ENCODE results near the gene YDJC. TPM values are rescaled to one million over a fixed set of nuclear protein-coding genes. Genes with fewer than 3 reads are reported as not detected.
"Not testable (repeated sequence)": the region's sequence is repeated elsewhere in the genome, so short reads cannot be mapped to it uniquely, and the experiment has no call there.

Gene YDJC
- polyA plus RNA-seq, 4 donors = 34.5 to 46.7 (median 42.2) TPM

GRCh38 chr22:21646608-21647590, 17.1 kb upstream of the YDJC start:
- DNase-seq = peak; percentile 84 to 85
- 46 to 52% (median 49%) methylated on average over 14 of the region's 14 CpGs for WGBS, 3 donors
- FAIRE-seq = no peak
- Histone ChIP-seq H3K4me3 (ENCODE audit: low read depth in 1 of 3, low read length in 3 of 3) (no peak overlapping the region), H3K27ac (ENCODE audit: low read depth in 1 of 3, low read length in 2 of 3) (no peak overlapping the region), H3K36me3 (ENCODE audit: control insufficient read depth in 3 of 3, insufficient read depth in 2 of 3, low read depth in 1 of 3, low read length in 3 of 3) (peaks cover 0 to 60% (median 0%) of the 10 kb centered on the region in 3 donors), H3K27me3 (ENCODE audit: control insufficient read depth in 3 of 3, insufficient read depth in 3 of 3, low read length in 3 of 3) (no peaks in the 10 kb centered on the region), H3K4me1 (ENCODE audit: control insufficient read depth in 3 of 3, insufficient read depth in 2 of 3, low read depth in 1 of 3, low read length in 2 of 3) (peaks cover 0 to 17% (median 0%) of the 10 kb centered on the region in 3 donors), H3K9me3 (ENCODE audit: control insufficient read depth in 2 of 2, insufficient read depth in 1 of 2, low read depth in 1 of 2, low read length in 1 of 2) (no peaks in the 10 kb centered on the region)

GRCh38 chr22:21645513-21645912, 15.7 kb upstream of the YDJC start:
- WGBS, 3 donors = 87 to 92% (median 90%) methylated on average over 6 of the region's 6 CpGs
- H3K4me1 ChIP-seq (ENCODE audit: control insufficient read depth in 3 of 3, insufficient read depth in 2 of 3, low read depth in 1 of 3, low read length in 2 of 3) = peaks cover 0 to 15% (median 6%) of the 10 kb centered on the region in 3 donors
- not testable (repeated sequence) for DNase-seq; FAIRE-seq; H3K4me3 ChIP-seq (ENCODE audit: low read depth in 1 of 3, low read length in 3 of 3); H3K27me3 ChIP-seq (ENCODE audit: control insufficient read depth in 3 of 3, insufficient read depth in 3 of 3, low read length in 3 of 3); H3K9me3 ChIP-seq (ENCODE audit: control insufficient read depth in 2 of 2, insufficient read depth in 1 of 2, low read depth in 1 of 2, low read length in 1 of 2); H3K27ac ChIP-seq (ENCODE audit: low read depth in 1 of 3, low read length in 2 of 3)
- H3K36me3 ChIP-seq (ENCODE audit: control insufficient read depth in 3 of 3, insufficient read depth in 2 of 3, low read depth in 1 of 3, low read length in 3 of 3) = peaks cover 0 to 56% (median 0%) of the 10 kb centered on the region in 3 donors

GRCh38 chr22:21643533-21644357, 13.9 kb upstream of the YDJC start:
- FAIRE-seq = no peak
- Histone ChIP-seq H3K27ac (ENCODE audit: low read depth in 1 of 3, low read length in 2 of 3) (no peak overlapping the region), H3K4me1 (ENCODE audit: control insufficient read depth in 3 of 3, insufficient read depth in 2 of 3, low read depth in 1 of 3, low read length in 2 of 3) (peaks cover 0 to 15% (median 6%) of the 10 kb centered on the region in 3 donors), H3K27me3 (ENCODE audit: control insufficient read depth in 3 of 3, insufficient read depth in 3 of 3, low read length in 3 of 3) (no peaks in the 10 kb centered on the region), H3K36me3 (ENCODE audit: control insufficient read depth in 3 of 3, insufficient read depth in 2 of 3, low read depth in 1 of 3, low read length in 3 of 3) (peaks cover 0 to 46% (median 0%) of the 10 kb centered on the region in 3 donors), H3K4me3 (ENCODE audit: low read depth in 1 of 3, low read length in 3 of 3) (peak overlapping the region in 2 of 3 donors; percentile 73 to 82), H3K9me3 (ENCODE audit: control insufficient read depth in 2 of 2, insufficient read depth in 1 of 2, low read depth in 1 of 2, low read length in 1 of 2) (no peaks in the 10 kb centered on the region)
- DNase-seq = no peak
- WGBS, 3 donors = 88 to 93% (median 91%) methylated on average over 20 to 22 of the region's 22 CpGs

- Histone ChIP-seq H3K27ac (ENCODE audit: low read depth in 1 of 3, low read length in 2 of 3) (peak overlapping the region; percentile 72 to 84 (median 75)), H3K9me3 (ENCODE audit: control insufficient read depth in 2 of 2, insufficient read depth in 1 of 2, low read depth in 1 of 2, low read length in 1 of 2) (no peaks in the 10 kb centered on the region), H3K36me3 (ENCODE audit: control insufficient read depth in 3 of 3, insufficient read depth in 2 of 3, low read depth in 1 of 3, low read length in 3 of 3) (peaks cover 0 to 40% (median 0%) of the 10 kb centered on the region in 3 donors), H3K4me1 (ENCODE audit: control insufficient read depth in 3 of 3, insufficient read depth in 2 of 3, low read depth in 1 of 3, low read length in 2 of 3) (peaks cover 0 to 15% (median 6%) of the 10 kb centered on the region in 3 donors), H3K27me3 (ENCODE audit: control insufficient read depth in 3 of 3, insufficient read depth in 3 of 3, low read length in 3 of 3) (no peaks in the 10 kb centered on the region), H3K4me3 (ENCODE audit: low read depth in 1 of 3, low read length in 3 of 3) (peak overlapping the region; percentile 73 to 82 (median 80))
- 0 to 1% (median 1%) methylated on average over 37 to 56 of the region's 56 CpGs for WGBS, 3 donors
- FAIRE-seq (no peak), DNase-seq (peak; percentile 72 to 81)
Observed at GRCh38 chr22:21642584-21643448, 13.0 kb upstream of the YDJC start.

GRCh38 chr22:21641789-21642583, 12.2 kb upstream of the YDJC start, which contains the start of gene SDF2L1:
Gene SDF2L1, plus strand, starts transcription at chr22:21642302. Its CDS starts 35 bp downstream, at chr22:21642337.
- WGBS, 3 donors = 0 to 1% (median 0%) methylated on average over 62 to 76 of the region's 76 CpGs
- Histone ChIP-seq H3K4me3 (ENCODE audit: low read depth in 1 of 3, low read length in 3 of 3) (peak within 1 kb of the TSS; percentile 73 to 82 (median 80)), H3K9me3 (ENCODE audit: control insufficient read depth in 2 of 2, insufficient read depth in 1 of 2, low read depth in 1 of 2, low read length in 1 of 2) (no peaks in the 10 kb centered on the region), H3K27ac (ENCODE audit: low read depth in 1 of 3, low read length in 2 of 3) (peak within 1 kb of the TSS; percentile 75 to 84 (median 75)), H3K36me3 (ENCODE audit: control insufficient read depth in 3 of 3, insufficient read depth in 2 of 3, low read depth in 1 of 3, low read length in 3 of 3) (peaks cover 0 to 35% (median 0%) of the 10 kb centered on the region in 3 donors), H3K27me3 (ENCODE audit: control insufficient read depth in 3 of 3, insufficient read depth in 3 of 3, low read length in 3 of 3) (no peaks in the 10 kb centered on the region), H3K4me1 (ENCODE audit: control insufficient read depth in 3 of 3, insufficient read depth in 2 of 3, low read depth in 1 of 3, low read length in 2 of 3) (peaks cover 0 to 15% (median 6%) of the 10 kb centered on the region in 3 donors)
- FAIRE-seq (no peak), DNase-seq (peak; percentile 99)

GRCh38 chr22:21641417-21641788, 11.6 kb upstream of the YDJC start:
- Histone ChIP-seq H3K4me3 (ENCODE audit: low read depth in 1 of 3, low read length in 3 of 3) (peak overlapping the region in 2 of 3 donors; percentile 52 to 54), H3K27me3 (ENCODE audit: control insufficient read depth in 3 of 3, insufficient read depth in 3 of 3, low read length in 3 of 3) (no peaks in the 10 kb centered on the region), H3K4me1 (ENCODE audit: control insufficient read depth in 3 of 3, insufficient read depth in 2 of 3, low read depth in 1 of 3, low read length in 2 of 3) (peaks cover 0 to 15% (median 6%) of the 10 kb centered on the region in 3 donors), H3K9me3 (ENCODE audit: control insufficient read depth in 2 of 2, insufficient read depth in 1 of 2, low read depth in 1 of 2, low read length in 1 of 2) (no peaks in the 10 kb centered on the region), H3K36me3 (ENCODE audit: control insufficient read depth in 3 of 3, insufficient read depth in 2 of 3, low read depth in 1 of 3, low read length in 3 of 3) (peaks cover 0 to 29% (median 0%) of the 10 kb centered on the region in 3 donors), H3K27ac (ENCODE audit: low read depth in 1 of 3, low read length in 2 of 3) (peak overlapping the region; percentile 37 to 75 (median 68))
- FAIRE-seq = no peak
- DNase-seq = peak in 1 of 2 donors; percentile 54
- WGBS, 3 donors = 7 to 11% (median 10%) methylated on average over 9 of the region's 9 CpGs

GRCh38 chr22:21640810-21641209, 11.0 kb upstream of the YDJC start:
- FAIRE-seq (no peak), DNase-seq (no peak)
- Histone ChIP-seq H3K27ac (ENCODE audit: low read depth in 1 of 3, low read length in 2 of 3) (peak overlapping the region in 1 of 3 donors; percentile 75), H3K4me3 (ENCODE audit: low read depth in 1 of 3, low read length in 3 of 3) (no peak overlapping the region), H3K27me3 (ENCODE audit: control insufficient read depth in 3 of 3, insufficient read depth in 3 of 3, low read length in 3 of 3) (no peaks in the 10 kb centered on the region), H3K9me3 (ENCODE audit: control insufficient read depth in 2 of 2, insufficient read depth in 1 of 2, low read depth in 1 of 2, low read length in 1 of 2) (no peaks in the 10 kb centered on the region), H3K36me3 (ENCODE audit: control insufficient read depth in 3 of 3, insufficient read depth in 2 of 3, low read depth in 1 of 3, low read length in 3 of 3) (peaks cover 0 to 25% (median 0%) of the 10 kb centered on the region in 3 donors), H3K4me1 (ENCODE audit: control insufficient read depth in 3 of 3, insufficient read depth in 2 of 3, low read depth in 1 of 3, low read length in 2 of 3) (peaks cover 0 to 15% (median 6%) of the 10 kb centered on the region in 3 donors)
- 86 to 90% (median 87%) methylated on average over 5 of the region's 5 CpGs for WGBS, 3 donors

Measured in small intestine (tissue), 7 donors.